ENCODE data around the gene MUC5AC. TPM values are rescaled to one million over a fixed set of nuclear protein-coding genes. Genes with fewer than 3 reads are reported as not detected.

The MUC5AC gene
- total RNA-seq, 4 donors from 2014 or later, result not detected

DNA sequence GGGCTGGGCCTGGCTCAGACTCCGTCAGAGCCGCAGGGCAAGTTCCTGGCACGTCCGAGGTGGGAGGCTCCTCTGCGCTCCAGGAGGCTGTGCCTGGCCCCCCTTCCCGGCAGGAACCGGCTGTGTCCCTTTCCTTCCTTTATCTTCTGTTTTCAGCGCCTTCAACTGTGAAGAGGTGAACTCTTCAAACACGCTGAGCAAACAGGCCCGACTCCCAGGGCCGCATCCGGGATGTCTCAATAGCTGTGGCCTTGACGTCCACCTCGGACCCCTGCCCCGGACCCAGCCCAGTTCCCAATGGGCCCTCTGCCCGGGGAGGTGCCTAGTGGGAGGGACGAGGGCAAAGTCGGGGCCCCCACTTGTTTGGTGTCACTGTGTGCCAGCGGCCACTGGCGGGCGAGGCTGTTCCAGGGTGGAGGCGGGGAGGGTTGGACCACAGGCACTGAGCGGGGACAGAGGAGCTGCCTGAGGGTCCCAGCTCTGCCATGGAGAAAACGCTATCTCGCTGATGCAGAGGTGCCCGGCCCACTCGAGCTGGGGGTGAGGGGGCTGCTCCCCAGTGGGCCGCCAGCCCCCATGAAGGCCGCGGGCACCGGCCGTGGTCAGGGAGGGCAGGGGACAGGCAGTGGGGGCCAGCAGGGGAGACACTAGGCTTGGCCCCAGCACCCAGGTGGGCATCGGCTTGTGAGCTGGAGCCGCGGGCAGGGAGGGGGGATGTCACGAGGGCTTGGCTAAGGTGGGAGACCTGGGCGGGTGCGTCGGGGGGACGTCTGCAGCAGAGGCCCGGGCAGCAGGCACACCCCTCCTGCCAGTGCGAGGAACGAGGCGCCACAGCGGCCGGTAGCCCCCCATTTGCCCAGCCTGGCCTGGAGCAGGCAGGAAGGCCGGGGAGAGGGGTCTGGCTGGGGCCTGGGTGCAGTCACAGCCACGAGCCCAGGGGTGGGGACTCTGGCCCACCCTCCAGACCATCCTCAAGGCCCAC lies 62.4 kb downstream of the MUC5AC start:
- H3K27me3 ChIP-seq, result no peaks in the 10 kb centered on the region
- no peaks in the 10 kb centered on the region for H3K9me3 ChIP-seq
- H3K27ac ChIP-seq, result no peak overlapping the region
- WGBS, 2 donors, result 15 to 41% methylated on average over 20 to 33 of the region's 48 CpGs
- H3K36me3 ChIP-seq, result no peaks in the 10 kb centered on the region
- DNase-seq, result peak; percentile 27 to 33
- TF ChIP-seq POLR2A (IDR thresholded peaks at IDR 0.05), result no peak
- TF ChIP-seq, protein P1, sequence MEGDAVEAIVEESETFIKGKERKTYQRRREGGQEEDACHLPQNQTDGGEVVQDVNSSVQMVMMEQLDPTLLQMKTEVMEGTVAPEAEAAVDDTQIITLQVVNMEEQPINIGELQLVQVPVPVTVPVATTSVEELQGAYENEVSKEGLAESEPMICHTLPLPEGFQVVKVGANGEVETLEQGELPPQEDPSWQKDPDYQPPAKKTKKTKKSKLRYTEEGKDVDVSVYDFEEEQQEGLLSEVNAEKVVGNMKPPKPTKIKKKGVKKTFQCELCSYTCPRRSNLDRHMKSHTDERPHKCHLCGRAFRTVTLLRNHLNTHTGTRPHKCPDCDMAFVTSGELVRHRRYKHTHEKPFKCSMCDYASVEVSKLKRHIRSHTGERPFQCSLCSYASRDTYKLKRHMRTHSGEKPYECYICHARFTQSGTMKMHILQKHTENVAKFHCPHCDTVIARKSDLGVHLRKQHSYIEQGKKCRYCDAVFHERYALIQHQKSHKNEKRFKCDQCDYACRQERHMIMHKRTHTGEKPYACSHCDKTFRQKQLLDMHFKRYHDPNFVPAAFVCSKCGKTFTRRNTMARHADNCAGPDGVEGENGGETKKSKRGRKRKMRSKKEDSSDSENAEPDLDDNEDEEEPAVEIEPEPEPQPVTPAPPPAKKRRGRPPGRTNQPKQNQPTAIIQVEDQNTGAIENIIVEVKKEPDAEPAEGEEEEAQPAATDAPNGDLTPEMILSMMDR (IDR thresholded peaks at IDR 0.05), result no peak
- intact Hi-C loops (cut with DNase I), result no loop called here
- H3K4me3 ChIP-seq (replicated peaks in 1 of 3), result no peak overlapping the region
- peaks cover 0 to 11% of the 10 kb centered on the region in 2 donors for H3K4me1 ChIP-seq

DNA sequence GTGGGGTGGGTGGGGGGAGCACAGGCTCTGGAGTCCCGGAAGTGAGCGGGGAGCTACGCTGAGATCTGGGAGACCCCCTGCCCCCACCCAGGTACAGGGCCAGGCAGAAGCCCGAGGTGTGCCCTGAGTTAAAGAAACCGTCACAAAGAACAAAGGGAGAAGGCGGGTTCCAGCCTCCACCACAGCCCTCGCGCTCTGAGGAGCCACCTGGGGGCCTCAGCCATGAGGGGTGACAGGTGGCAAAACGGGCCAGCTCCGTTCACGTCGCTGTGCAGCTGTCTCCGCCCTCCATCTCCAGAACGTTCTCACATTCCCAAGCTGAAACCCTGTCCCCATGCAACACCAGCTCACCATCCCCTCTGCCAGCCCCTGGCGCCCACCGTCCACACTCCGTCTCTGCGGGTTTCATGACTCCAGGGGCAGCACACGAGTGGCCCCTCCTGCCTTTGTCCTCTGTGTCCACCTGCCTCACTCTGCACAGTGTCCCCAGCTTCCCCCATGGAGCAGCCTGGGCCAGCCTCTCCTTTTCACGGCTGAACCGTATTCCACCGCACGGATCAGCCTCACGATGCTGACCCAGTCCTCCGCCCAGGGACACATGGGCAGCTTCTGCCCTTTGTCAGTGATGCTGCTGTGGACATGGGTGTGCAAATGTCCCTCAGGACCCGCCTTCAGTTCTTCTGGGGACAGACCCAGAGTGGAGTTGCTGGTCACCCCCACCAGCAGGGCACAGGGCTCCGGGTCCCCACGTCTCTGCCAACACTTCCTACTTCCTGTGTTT lies 63.4 kb downstream of the MUC5AC start:
- Histone ChIP-seq H3K36me3 (no peaks in the 10 kb centered on the region), H3K4me1 (peaks cover 0 to 11% of the 10 kb centered on the region in 2 donors), H3K9me3 (no peaks in the 10 kb centered on the region), H3K27ac (no peak overlapping the region), H3K27me3 (no peaks in the 10 kb centered on the region), H3K4me3 (replicated peaks in 1 of 3) (no peak overlapping the region)
- 59 to 67% methylated on average over 26 to 28 of the region's 28 CpGs for WGBS, 2 donors
- TF ChIP-seq POLR2A (IDR thresholded peaks at IDR 0.05), result no peak
- TF ChIP-seq, protein P1 (IDR thresholded peaks at IDR 0.05), result no peak
- intact Hi-C loops (cut with DNase I), result no loop called here
- no peak for DNase-seq

DNA sequence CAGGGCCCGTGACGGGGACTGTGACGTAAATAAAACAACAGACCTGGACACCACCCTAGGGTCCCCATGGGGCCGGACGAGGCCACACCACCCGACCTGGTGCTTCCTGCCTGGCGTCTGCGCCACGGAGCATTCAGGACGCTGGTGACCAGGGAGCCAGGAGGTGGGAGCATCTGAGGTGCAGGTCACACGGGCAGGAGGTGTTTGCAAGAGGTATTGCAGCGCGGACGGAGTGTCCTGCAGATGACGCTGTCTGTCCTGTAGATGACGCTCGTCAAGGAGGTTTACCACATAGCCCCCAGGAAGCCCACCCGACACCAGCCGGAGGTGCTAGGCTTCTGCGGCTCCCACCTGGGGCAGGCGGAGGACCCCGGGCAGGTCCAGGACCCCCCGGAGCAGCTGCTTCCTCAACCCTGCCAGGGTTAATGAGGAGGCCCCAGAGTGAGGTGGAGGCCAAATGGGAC lies 64.1 kb downstream of the MUC5AC start:
- Histone ChIP-seq H3K4me1 (peaks cover 0 to 11% of the 10 kb centered on the region in 2 donors), H3K9me3 (no peaks in the 10 kb centered on the region), H3K27me3 (no peaks in the 10 kb centered on the region), H3K36me3 (no peaks in the 10 kb centered on the region), H3K4me3 (replicated peaks in 1 of 3) (no peak overlapping the region), H3K27ac (no peak overlapping the region)
- no peak for TF ChIP-seq POLR2A (IDR thresholded peaks at IDR 0.05)
- TF ChIP-seq, protein P1 (IDR thresholded peaks at IDR 0.05), result no peak
- intact Hi-C loops (cut with DNase I), result no loop called here
- DNase-seq, result no peak
- WGBS, 2 donors, result 80 to 81% methylated on average over 19 to 21 of the region's 23 CpGs

DNA sequence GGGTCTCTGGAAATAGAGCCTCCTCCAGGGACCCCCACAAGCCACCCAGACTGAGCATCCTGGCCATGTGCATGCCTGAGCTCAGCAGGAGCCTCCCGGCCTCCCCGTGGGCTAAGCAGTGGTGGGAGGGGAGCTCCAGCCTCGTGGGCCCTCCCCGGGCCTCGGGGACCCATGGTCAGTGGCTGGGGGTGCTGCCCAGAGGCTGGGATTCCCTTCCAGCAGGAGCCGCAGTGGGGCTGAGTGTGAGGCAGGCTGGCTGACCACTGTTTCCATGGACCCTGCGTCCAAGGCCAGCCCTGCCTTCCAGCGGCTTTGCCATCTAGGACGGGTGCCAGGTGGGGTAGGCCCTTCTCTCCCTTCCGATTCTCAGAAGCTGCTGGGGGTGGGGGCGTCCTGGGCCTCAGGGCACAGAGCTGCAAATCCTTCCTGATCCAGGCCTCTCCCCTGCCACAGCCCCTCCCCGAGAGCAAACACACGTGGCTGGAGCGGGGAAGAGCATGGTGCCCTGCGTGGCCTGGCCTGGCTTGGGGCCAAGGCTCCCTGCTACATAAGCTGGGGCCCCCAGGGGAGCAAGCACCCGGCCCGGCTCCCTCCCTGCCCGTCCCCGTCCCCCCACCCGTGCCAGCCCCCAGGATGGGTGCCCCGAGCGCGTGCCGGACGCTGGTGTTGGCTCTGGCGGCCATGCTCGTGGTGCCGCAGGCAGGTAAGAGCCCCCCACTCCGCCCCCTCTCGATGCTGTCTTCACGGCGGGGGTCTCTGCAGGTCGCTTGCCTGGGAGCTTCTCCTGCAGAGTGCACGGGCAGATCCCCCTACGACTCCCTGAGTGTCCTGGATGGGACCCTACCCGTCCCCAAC lies 65.0 kb downstream of the MUC5AC start, which contains the start of gene MUC5B:
Gene MUC5B, plus strand, starts transcription at position 576 of the 855 bp plus-strand sequence. Its CDS starts 58 bp downstream, at position 634.
- Histone ChIP-seq H3K36me3 (no peaks in the 10 kb centered on the region), H3K4me1 (peaks cover 0 to 11% of the 10 kb centered on the region in 2 donors), H3K27ac (no peak within 1 kb of the TSS), H3K9me3 (no peaks in the 10 kb centered on the region), H3K4me3 (replicated peaks in 1 of 3) (no peak within 1 kb of the TSS), H3K27me3 (no peaks in the 10 kb centered on the region)
- TF ChIP-seq POLR2A (IDR thresholded peaks at IDR 0.05), result no peak
- TF ChIP-seq, protein P1 (IDR thresholded peaks at IDR 0.05), result no peak
- 54 to 70% methylated on average over 4 to 9 of the region's 36 CpGs for WGBS, 2 donors
- no peak for DNase-seq
- intact Hi-C loops (cut with DNase I), result no loop called here
